NT2/D1 (cell line): ENCODE measurements around the gene ATXN10.

Experiments used
- YY1 ChIP-seq: IDR thresholded peaks from 2 replicates; pipeline ENCODE4 v1.6.1; 2011; ENCODE audit not compliant: insufficient read length, insufficient read depth
- ZNF274 ChIP-seq: IDR thresholded peaks from 2 replicates; pipeline ENCODE4 v1.6.1; 2011; ENCODE audit warnings: mild to moderate bottlenecking, low read depth, low read length

DNA sequence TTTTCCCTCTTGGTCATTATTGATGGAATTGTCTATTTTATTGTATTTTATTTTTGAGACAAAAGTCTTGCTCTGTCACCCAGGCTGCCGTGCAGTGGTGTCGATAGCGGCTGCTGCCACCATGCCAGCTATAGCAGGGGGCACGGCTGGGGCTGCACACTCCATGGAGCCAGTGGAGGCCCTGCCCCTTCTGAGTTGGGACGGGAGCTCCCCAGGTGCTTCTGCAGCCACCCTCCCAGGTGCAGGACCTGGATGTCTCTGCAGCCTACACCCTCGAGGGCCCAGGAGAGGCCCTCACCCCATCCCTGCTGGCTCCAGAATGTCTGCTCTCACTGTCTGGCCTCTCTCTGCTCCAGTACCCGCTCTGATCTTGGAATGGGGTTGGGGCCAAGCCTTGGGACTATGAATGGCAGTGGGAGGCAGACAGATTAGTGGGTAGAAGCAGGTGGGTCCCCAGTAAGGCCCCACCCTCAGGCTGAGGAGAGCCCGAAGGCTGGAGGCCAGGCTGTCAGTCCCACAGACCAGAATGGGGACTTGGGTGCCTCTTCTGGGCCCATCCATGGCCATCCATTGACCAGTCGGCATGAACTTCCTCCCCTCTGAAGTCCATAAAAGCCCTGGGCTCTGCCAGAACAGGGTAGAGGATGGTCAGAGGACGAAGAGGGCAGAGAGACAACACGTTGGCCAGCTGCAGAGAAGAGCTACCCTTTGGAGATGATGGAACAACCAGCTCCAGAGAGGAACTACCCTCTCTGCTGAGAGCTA lies 49.6 kb upstream of the ATXN10 start:
- no peak for TF ChIP-seq ZNF274
- TF ChIP-seq YY1, result no peak
